ENCODE measurements around the gene MATK. TPM values are rescaled to one million over a fixed set of nuclear protein-coding genes. Genes with fewer than 3 reads are reported as not detected.

The MATK gene, protein sequence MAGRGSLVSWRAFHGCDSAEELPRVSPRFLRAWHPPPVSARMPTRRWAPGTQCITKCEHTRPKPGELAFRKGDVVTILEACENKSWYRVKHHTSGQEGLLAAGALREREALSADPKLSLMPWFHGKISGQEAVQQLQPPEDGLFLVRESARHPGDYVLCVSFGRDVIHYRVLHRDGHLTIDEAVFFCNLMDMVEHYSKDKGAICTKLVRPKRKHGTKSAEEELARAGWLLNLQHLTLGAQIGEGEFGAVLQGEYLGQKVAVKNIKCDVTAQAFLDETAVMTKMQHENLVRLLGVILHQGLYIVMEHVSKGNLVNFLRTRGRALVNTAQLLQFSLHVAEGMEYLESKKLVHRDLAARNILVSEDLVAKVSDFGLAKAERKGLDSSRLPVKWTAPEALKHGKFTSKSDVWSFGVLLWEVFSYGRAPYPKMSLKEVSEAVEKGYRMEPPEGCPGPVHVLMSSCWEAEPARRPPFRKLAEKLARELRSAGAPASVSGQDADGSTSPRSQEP
- total RNA-seq (2014; rRNA removed; shearing (Covaris generic)): 20.5 and 22.5 TPM in 2 replicates
- 23.5 and 30.0 TPM in 2 replicates for polyA plus RNA-seq (2015; cell fraction: cytosol; rRNA removed)
- polyA plus RNA-seq (2015; cell fraction: nucleus; rRNA removed): 22.6 and 33.5 TPM in 2 replicates

DNA sequence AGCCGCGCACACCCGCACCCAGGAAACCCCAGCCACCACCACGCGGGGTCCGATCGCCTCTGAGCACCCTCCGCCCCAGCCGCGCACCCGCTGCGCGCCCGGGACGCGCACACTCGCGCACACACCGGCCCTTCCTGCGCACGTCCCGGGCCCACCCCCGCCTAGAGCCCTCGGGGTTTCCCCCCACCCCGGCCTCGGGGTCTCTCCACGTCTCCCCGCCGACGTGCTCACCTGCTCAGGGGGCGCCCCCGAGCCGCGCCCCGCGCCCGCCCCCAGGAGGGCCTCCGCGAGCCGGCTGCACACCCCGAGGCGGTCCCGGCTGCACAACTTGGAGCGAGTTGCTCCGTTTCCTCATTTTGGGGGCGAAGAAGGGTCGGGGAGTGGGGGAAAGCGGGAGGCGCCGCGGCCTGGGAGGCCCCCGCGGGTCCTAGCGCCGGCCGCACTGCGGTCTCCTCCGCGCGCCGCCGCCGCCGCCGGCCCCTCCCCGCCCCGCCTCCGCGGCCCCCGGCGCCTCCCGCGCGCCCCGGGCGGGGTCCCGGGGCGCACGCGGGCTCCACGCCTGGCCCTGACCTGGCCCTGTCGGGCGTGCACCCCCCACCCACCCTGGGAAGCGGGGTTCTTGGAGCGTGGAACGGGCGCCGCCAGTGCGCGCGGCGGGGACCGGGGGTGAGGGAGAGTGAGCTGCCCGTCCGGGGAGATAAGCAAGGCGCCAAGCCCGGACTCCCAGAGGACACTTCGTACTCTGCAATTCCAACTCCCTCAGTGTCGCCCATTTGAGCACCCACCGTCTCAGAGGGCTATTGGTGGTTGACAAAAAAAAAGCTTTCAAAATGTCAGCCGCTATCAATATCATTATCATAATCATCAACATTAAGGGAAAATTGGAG is at the start of gene MATK:
TSS of gene MATK (minus strand) at position 444 of the 887 bp plus-strand sequence. CDS start 1,246 bp downstream, outside the sequence.
- no peak for DNase-seq (ENCODE audit: low read depth, low spot score)
- in situ Hi-C loops (cut with HindIII; ENCODE audit: low pct_unique_long_range_greater_than_20kb, low sequenced_read_pairs): no loop called here

DNA sequence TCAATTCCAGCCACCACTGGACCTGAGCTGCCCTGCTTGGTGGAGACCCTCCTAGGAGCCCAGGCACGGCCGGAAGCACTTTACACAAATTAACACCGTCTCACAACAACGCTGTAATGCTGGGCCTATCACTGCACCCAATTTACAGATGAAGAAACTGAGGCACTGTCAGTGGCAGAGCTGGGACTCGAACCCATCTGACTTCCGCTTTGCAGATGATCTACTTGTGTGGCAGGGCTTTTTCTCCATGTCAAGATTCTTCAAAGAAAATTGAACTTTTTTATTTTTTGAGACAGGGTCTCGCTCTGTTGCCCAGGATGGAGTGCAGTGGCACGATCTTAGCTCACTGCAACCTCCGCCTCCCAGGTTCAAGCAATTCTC is 48.9 kb upstream of the MATK start:
- DNase-seq (ENCODE audit: low read depth, low spot score): no peak
- in situ Hi-C loops (cut with HindIII; ENCODE audit: low pct_unique_long_range_greater_than_20kb, low sequenced_read_pairs): no loop called here

DNA sequence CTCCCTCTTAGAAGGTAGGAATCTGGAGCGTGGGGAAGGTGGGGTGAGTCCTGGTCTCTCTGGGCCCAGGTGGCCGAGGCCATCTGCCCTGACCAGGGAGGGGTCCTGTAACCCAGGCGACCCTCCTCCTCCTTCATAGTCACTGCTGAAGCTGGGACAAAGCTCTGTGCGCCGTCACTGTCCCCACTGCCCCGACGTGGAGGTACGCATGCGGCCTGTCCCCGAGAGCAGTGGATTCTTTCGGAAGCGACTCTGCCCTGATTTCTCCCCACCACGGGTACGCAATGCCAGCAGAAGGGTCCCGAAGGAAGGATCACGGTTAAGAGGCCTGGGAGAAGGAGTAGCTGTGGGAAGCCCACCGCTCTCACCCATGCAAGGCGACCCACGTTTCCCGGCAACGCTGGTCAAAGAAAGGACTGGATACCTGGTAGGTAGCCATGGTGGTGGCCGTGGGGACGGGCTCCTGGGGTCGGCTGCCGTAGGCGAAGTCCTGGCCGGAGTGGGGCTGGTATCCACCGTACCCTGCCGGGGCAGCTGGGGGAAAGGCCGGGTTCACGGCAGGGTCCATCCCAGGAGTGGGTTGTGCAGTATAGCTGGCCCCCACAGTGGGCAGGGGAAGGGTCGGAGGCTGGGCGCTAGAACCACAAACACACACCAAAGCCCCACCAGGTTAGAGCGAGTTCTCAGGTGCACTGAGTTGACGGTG is 48.3 kb upstream of the MATK start:
- DNase-seq (ENCODE audit: low read depth, low spot score): no peak
- in situ Hi-C loops (cut with HindIII; ENCODE audit: low pct_unique_long_range_greater_than_20kb, low sequenced_read_pairs): no loop called here

DNA sequence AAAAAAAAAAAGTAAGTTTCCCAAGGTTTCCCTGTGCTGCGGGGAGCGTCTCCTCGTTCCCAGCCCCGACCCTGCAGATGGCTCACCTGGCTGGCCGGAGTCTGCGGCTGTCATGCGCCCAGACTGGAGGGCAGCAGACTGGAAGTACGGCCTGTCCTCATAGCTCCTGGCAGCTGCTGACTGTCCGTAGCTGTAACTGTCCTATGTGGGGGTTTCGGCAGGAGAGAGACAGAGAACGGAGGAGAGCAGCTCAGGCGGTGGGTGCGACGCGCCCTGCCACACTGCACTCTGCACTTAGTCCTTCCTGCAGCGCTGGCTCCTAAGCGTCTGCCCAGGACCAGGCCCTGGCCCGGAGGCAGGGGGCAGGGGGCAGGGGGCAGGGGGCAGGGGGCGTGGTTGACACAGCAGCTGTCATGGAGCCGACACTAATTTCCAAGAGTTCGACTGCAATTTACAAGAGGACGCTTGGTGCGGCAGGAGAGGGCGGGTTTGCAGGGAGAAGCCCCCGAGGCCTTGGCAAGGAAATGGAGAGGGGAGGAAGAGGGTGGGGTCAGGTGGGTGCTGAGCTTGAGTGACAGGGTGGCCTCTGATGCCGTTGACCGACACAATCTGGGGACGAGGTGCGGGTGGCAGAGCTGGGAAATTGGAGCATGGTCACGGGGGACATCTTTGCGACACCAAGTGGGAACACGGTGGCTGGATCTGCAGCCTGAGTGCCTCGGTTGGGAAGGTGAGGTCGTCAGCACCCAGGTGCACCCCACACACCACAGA is 47.6 kb upstream of the MATK start:
- in situ Hi-C loops (cut with HindIII; ENCODE audit: low pct_unique_long_range_greater_than_20kb, low sequenced_read_pairs): no loop called here
- DNase-seq (ENCODE audit: low read depth, low spot score): no peak

DNA sequence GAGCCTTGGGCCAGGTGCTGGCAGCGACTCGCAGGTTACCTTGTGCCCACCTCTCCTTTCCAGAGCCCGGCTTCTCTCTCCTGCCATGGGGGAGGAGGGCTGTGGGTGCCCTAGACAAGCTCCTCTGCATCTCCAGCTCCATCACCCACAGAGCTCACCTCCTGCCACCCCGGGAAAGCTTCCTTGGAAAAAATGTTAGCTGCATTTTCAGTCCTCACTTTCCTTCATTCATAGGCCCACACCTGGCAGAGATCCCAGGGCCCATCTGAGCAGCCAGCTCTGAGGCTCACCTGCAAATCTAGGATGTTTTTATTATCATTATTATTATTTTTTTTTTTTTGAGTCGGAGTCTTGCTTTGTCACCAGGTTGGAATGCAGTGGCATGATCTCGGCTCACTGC is 45.8 kb upstream of the MATK start:
- in situ Hi-C loops (cut with HindIII; ENCODE audit: low pct_unique_long_range_greater_than_20kb, low sequenced_read_pairs): no loop called here
- no peak for DNase-seq (ENCODE audit: low read depth, low spot score)

DNA sequence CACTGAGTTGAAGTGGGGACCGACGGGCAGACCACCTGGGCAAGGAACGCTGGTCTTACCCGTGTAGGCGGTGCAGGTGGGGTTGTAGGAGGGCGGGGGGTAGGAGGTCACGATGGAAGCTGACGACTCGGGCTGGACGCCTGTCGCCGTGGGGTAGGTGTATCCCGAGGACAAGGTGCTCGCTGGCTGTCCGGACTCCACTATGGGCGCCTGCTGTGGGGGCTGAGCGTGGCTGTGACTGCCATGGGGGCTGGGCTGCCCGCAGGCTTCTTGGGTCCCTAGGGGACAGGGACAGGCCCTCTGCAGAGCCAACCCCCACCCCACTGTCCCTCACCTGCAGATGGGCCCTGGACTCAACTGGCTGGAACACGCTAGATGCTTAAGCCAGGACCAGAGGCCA is 45.4 kb upstream of the MATK start:
- DNase-seq (ENCODE audit: low read depth, low spot score): no peak
- in situ Hi-C loops (cut with HindIII; ENCODE audit: low pct_unique_long_range_greater_than_20kb, low sequenced_read_pairs): no loop called here

DNA sequence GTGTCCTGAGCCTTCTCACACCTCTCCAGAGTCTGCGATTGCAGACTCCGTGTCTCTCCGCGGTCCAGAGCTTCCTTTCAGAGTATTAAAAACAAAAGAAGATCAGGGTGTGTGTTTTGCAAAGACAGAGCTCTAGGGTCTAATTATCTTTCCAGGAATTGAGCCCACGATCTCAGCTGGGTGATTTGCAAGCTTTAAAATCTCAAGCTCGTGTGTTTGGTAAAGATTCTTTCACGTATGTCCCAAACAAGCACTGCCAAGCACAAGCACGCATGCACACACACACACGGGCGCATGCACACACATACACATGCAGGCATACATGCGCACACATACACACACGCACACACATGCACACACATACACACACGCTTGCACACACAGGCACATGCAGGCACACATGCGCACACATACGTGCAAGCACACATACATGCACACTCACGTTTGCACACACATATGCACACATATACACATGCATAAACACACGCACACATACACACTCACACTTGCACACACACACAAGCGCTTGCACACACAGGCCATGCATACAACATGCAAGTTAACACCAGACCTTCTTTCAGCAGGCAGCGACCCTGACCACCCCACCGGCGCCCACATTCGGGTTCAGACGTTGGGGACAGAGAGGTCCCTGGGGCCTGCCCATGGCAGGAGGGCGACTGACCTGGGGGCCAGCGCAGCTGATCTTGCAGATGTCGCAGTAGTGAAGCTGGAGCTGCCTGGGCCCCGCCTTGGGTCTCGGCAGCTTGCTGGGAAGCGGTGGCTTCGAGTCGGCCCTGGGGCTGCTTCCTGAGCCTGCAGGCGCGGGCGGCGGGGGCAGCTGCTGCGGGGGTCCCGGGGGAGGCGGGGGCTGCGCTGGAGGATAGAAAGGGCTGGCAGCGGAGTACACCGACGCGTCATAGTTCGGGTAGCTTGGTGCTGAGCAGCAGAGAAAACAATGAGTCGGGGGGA is 44.7 kb upstream of the MATK start:
- in situ Hi-C loops (cut with HindIII; ENCODE audit: low pct_unique_long_range_greater_than_20kb, low sequenced_read_pairs): no loop called here
- no peak for DNase-seq (ENCODE audit: low read depth, low spot score)

DNA sequence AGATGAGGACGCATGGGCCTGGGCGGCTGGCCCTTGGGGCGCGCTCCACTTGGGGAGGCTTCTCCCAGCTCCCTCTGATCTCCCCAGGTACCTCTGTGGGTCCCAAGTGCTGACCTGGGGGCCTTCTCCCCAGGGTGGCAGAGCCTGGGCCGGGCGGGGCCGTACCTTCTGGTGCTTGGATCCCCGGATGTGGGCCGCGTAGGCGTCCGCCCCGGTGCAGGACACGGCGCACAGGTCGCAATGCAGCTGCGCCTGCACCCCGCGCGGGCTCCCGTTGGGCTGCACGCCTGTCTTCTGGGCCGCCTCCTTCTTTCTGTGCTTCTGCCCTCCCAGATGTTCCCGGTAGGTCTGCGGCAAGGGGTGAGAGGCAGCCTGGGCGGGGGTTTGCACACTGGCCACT is 41.1 kb upstream of the MATK start:
- in situ Hi-C loops (cut with HindIII; ENCODE audit: low pct_unique_long_range_greater_than_20kb, low sequenced_read_pairs): no loop called here
- DNase-seq (ENCODE audit: low read depth, low spot score): no peak

DNA sequence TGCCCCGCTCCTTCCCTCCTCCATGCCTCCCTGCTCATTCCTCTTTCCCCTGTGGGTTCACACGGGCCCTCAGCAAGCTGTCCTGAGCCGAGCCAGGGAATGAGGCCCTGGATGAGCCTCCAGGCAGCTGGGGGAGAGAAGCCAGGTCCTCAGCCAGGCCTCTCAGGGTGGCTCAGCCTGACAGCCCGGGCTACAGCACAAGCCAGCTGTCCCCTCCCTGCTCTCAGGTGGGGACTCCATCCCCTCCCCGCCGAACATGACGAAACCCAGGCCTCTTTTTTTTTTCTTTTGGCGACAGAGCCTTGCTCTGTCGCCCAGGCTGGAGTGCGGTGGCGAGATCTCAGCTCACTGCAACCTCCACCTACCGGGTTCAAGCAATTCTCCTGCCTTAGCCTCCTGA is 40.0 kb upstream of the MATK start:
- in situ Hi-C loops (cut with HindIII; ENCODE audit: low pct_unique_long_range_greater_than_20kb, low sequenced_read_pairs): no loop called here
- no peak for DNase-seq (ENCODE audit: low read depth, low spot score)

DNA sequence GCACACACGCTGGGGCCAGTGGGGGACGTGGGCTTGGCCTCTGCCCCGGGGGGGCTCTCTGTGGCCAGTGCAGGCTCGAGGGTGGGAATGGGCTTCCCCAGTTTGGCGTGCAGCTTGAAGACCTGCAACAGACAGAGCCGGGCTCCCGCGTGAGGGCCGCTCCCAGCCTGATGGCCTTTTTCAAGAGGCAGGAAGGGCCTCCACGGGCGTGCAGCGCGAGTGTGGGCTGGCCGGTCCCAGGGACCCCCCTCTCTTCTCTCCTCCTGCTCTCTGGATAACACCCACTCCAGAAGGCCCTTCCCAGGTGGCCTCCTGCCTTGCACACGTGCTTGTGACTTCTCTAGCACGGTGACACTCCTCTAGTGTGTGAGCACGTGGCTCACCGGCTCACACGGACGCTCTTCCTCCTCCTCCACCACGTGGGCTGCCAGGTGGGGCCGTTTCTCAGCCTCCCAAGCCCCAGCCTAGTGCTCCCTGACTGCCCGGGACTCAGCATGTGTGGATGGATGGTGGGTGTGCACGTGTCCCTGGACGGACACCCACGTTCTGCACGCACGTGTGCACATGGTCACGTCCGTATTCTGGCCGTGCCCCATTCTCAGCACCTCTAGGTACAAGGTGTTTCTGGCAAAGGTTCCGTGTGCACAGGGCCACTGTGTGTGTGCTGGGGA is 39.2 kb upstream of the MATK start:
- DNase-seq (ENCODE audit: low read depth, low spot score): no peak
- in situ Hi-C loops (cut with HindIII; ENCODE audit: low pct_unique_long_range_greater_than_20kb, low sequenced_read_pairs): no loop called here

DNA sequence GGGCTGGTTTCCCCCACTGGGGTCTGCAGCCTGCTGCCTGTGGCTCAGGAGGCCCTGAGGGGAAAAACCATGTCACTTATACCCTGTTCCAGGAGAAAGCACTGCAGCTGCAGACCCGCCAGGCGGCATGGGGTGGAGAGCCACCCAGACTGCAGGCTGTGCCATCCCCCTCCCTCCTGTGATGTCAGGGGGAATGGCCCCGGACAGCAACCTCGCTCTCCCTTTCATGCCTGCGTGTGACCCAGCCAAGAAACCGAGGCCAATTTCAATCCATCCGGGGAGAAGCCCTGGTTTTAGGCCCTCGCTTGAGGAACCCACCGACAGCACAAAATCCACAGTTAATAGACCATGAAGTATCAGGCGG is 37.2 kb upstream of the MATK start:
- DNase-seq (ENCODE audit: low read depth, low spot score): no peak
- in situ Hi-C loops (cut with HindIII; ENCODE audit: low pct_unique_long_range_greater_than_20kb, low sequenced_read_pairs): no loop called here

DNA sequence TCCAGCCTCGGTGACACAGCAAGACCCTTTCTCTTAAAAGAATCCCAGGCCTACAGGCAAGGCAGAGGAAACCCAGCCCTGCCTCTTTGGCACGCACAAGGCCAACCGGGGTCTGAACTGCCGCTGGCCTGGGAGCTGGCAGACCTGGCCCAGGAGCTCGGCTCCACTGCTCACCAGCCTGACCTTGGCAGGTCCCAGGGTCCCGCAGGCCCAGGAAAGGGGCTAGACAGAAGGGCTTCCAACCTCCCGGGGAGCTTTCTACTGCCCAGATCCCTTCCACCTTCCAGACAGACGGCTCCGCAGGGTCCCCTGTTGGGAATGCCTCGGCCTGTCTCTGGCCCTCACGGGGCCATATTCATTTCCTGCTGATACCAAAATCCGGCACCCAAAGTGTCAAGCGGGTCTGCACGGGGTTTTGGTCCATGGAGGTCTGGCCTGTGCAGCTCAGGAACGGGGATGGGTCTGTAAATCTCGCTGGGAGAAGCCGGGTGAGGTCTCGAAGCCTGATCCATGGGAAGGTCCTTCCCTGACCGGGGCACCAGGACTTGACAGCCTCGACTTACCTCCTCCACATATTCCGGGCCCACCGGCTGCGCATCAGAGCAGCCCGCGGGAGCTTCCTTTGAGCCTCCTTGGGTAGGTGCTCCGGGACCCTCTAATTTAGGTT is 36.6 kb upstream of the MATK start:
- no peak for DNase-seq (ENCODE audit: low read depth, low spot score)
- in situ Hi-C loops (cut with HindIII; ENCODE audit: low pct_unique_long_range_greater_than_20kb, low sequenced_read_pairs): no loop called here

DNA sequence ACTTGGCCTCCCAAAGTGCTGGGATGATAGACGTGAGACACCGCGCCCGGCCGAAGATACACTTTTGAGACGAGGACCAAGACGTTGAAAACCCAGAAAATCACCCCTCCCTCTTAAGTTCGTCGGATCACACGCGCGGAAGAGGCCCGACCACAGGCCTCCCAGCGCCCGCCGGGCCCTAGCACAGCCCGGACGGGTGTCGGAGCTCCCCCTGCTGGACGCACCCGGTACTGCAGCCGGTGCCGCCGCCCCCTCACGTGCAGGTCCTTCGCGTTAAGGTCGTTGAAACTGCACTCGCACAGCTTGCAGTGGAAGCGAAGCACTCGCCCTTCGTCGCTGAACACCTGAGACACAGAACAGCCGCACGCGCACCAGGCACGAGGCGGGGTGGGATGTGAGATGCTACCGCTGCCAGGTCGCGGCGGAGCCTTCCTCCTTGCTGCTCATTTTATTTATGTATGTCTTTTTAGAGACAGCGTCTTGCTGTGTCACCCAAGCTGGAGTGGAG is 35.7 kb upstream of the MATK start:
- peak; percentile 56 for DNase-seq (ENCODE audit: low read depth, low spot score)

DNA sequence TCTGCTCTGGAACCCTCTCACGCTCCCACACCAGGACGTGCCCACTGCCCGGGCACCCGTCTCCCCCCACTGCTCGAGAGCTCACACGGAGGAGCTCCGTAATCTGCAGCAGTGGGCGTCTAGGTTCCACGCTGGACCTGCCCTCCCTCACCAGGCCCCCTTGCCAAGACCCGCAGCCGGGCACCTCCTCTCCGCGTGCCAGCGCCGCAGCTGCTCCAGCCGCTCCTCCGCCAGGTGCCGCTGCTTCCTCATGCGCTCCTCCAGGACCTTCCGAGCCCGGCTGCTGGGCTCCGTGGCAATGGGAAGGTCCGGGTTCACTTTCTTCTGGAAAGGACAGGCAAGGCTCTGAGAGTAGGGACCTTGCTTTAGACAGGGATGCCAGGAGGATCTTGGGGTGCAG is 35.0 kb upstream of the MATK start:
- in situ Hi-C loops (cut with HindIII; ENCODE audit: low pct_unique_long_range_greater_than_20kb, low sequenced_read_pairs): no loop called here

More for the DNA sequence above, 35.7 kb upstream of the MATK start:
- in situ Hi-C loops (cut with HindIII; ENCODE audit: low pct_unique_long_range_greater_than_20kb, low sequenced_read_pairs): no loop called here

DNA sequence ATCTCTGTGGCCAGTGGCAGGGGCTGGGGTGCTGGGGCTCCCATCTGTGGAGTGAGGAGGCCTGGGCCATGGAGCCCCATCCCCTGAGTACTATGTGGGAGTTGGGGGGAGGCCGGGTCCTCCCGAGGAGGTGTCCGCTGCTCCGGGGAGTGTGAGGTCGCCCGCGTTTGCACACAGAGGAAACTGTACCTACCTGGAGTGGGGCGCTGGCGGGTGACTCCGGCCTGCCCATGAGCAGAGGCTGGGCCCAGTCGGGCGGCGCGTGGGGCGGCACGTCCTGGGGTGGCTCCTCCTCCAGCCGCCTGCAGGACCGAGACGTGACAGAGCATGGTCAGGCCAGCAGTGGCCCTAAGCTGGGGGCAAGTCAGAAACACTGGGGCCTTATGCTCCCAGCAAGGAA is 33.8 kb upstream of the MATK start:
- DNase-seq (ENCODE audit: low read depth, low spot score): no peak
- in situ Hi-C loops (cut with HindIII; ENCODE audit: low pct_unique_long_range_greater_than_20kb, low sequenced_read_pairs): no loop called here

More for the DNA sequence above, 35.0 kb upstream of the MATK start:
- DNase-seq (ENCODE audit: low read depth, low spot score): peak; percentile 48

All from SK-MEL-5 (cell line).